SKM-1 treated with dmso at 0.1 percent for 144 hours (cell line): ENCODE results near the gene ZMAT5.

ENCODE experiments used
- DNase-seq: peaks from one replicate; lab custom pipeline; 2025; ENCODE audit not compliant: unreplicated experiment; lab: John Stamatoyannopoulos, UW

ZMAT5 gene

GRCh38 chr22:29710922-29711593 is 55.7 kb downstream of the ZMAT5 start:
- no peak for DNase-seq

- DNase-seq, result no peak
Measured at GRCh38 chr22:29710193-29710592, 56.6 kb downstream of the ZMAT5 start.

- DNase-seq, result no peak
Measured at GRCh38 chr22:29707471-29707870, 59.3 kb downstream of the ZMAT5 start.

GRCh38 chr22:29707010-29707409 is 59.8 kb downstream of the ZMAT5 start:
- DNase-seq, result no peak

DNA sequence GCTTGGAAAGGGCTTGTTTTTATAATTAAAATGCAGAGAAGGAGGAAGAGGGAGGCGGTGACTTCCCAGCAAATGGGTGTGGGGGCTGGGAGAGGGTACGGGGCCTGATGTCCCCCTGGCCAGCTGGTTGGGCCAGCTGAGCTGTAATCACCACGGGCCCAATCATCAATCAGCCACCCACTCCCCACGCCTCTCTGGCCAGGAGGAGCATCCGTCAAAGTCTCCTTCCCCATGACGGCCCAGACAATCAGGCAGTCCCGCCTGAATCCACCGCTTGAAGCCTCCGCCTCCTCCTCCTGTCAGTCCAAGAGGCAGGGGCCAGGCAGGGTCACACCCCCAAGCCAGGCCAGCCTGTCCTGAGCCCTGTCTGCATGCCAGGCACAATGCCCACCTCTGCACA is 60.3 kb downstream of the ZMAT5 start:
- no peak for DNase-seq

- no peak for DNase-seq
Measured at GRCh38 chr22:29705651-29706050, 61.2 kb downstream of the ZMAT5 start.

DNA sequence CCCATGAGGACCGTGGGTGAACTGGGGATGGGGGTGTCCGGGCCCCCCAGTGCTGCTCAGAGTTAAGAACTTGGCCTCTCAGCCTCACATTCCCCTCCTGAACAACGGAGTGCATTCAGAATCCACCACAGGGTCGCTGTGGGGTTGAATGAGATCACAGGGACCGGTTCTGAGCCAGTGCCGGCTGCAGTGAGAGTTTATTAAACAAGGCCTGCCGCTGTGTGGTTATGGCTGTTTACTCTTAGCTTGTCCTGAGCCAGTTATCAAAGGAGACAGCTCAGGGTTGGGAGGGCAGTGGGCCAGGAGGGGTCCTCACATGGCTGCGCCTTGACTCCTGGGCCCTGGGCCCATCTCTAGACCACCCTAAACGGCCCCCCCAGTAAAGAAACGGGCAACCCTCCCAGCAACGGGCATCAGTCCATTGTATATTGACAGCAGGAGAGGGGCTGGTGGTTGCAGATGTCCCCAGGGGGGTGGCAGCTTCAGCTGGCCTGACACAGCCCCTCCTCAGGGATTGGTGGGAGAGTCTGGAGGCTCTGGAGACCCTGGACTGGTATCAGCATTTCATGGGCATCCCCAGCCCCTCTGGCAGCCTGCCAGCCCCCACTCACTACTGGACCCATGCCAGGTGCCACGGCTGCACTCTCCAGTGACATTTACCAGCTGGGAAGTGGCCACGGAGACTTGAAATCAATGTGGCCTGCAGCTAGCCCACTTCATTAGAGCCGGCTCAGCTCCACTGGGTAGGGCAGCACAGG is 62.1 kb downstream of the ZMAT5 start:
- no peak for DNase-seq

- no peak for DNase-seq
Measured at GRCh38 chr22:29703569-29704195, 63.1 kb downstream of the ZMAT5 start.

GRCh38 chr22:29702931-29703501 is 63.8 kb downstream of the ZMAT5 start:
- no peak for DNase-seq

GRCh38 chr22:29702000-29702930 is 64.5 kb downstream of the ZMAT5 start:
- no peak for DNase-seq

- DNase-seq, result no peak
Measured at GRCh38 chr22:29701155-29701999, 65.4 kb downstream of the ZMAT5 start.

- DNase-seq, result no peak
Measured at GRCh38 chr22:29700900-29701154, 66.0 kb downstream of the ZMAT5 start.

DNA sequence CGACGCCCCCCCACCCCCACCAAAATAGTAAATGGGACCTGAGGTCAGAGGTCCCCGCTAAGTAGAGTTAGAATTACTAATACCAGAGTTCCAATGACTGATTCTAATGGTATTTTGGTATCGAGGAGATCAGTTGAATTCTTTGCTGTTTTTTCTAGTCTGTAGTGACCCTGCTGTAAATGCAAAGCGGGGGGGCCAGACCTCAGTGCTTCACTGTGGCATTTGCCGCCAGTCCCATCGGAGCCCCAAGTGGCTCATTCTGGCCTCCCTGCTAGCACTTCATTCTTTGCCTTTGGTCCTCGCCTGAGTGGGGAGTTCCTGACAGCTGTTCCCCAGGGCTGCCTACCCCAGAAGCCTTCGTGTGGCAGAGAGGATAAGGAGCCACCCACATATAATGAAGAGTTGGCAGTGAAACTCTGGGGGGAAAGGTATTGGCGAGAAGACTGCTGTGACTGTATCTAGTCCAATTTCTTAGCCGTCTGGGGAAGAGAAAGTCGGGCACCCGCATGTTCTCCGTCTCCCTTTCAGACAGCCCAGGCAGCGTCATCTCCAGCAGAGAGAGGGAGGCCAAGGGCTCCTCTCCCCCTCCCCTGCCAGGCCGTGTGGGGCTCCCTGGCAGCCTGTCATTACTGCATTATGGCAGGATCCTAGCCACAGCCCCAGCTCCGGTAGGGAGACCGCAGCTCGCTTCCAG is 66.5 kb downstream of the ZMAT5 start:
- DNase-seq, result no peak

GRCh38 chr22:29697853-29698598 is 68.8 kb downstream of the ZMAT5 start:
- DNase-seq, result no peak

DNA sequence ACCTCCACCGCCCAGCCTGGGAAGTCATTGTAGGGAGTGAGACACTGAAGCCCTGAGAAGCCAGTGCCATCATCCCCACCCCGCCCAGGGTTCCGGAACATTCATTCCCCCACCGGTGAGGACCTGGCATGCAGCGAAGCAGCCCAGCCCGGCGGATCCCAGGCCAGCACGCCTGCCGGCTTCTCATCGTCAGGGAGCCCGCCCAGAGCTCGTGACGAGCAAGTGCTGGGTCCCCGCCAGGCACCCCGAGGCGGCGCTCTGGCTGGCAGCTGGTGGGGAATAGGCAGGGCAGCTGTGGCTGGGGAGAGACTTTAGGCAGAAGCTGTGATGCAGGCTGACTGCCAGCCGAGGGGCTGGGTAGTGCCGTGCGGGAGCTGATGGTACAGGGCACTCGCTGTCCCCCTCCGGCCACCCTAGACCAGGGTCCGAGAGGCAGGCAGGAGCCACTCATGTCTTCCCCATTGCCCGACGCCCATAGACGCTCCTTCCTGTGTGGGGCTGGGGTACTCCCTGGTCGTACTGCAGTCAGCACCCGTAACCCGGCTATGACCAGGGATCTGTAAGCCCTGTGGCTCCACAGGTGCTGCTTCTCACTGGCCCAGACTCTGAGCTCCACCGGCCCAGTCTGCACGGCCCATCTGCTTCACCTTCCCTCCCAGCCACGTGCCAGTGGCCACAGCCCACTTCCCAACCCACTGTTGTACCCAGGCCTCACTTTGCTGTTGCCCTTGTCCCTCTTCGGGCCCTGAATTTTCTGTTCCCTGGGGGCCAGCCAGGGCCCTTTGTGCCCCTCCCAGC is 71.5 kb downstream of the ZMAT5 start:
- no peak for DNase-seq

GRCh38 chr22:29693671-29694070 is 73.1 kb downstream of the ZMAT5 start:
- DNase-seq, result no peak

DNA sequence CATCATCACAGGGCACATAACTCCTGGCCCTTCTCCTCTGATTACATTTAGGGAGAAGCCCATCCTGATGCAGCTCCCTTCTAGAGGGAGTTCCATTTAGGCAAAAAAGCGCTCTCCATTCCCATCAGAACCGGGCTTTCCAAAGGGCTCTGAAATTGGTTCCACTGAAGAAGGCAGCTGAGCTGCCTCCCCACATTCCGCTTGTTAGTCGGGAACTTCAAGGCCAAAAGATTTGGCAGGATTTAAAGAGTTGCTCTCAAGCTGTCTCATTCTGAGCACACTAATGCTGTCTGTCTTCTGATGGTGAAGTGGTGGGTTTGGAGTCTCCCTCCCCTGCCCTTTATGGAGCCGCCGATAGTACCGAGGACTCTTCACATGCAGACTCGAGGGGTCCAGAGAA is 73.6 kb downstream of the ZMAT5 start:
- DNase-seq, result no peak

DNA sequence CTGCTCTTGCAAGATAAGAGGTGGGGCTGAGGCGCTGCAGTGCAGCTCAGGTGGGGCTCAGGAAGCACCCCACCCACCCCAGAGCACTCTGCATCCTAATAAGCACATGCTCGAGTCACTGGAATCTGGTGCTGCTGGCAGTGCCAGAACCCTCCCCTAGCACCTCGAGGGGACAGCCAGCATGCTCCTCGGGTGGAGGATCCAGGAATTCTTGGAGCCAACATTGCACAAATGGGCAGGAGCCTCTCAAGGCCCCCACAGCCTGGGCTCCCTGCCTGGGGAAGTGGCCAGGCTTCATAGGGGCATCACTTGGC is 74.5 kb downstream of the ZMAT5 start:
- no peak for DNase-seq
